Epithelial cell of prostate (primary cell): Measurements from ENCODE around the gene HMGN4.
"Not testable (repeated sequence)": the region's sequence is repeated elsewhere in the genome, so short reads cannot be mapped to it uniquely, and the experiment has no call there.

Experiments used
- DNase-seq: peaks from one replicate; pipeline ENCODE4 v3.0.0-alpha.2; 2011; ENCODE audit warnings: low read depth, low spot score
- H3K27ac ChIP-seq: fragments of 450-650 bp; 2 replicates; pipeline ENCODE4 v1.5.1; 2017; ENCODE audit warnings: mild to moderate bottlenecking

HMGN4 gene

GRCh38 chr6:26521600-26522391 is 16.4 kb upstream of the HMGN4 start:
- no peak for DNase-seq
- peak overlapping the region; percentile 82 for H3K27ac ChIP-seq

DNA sequence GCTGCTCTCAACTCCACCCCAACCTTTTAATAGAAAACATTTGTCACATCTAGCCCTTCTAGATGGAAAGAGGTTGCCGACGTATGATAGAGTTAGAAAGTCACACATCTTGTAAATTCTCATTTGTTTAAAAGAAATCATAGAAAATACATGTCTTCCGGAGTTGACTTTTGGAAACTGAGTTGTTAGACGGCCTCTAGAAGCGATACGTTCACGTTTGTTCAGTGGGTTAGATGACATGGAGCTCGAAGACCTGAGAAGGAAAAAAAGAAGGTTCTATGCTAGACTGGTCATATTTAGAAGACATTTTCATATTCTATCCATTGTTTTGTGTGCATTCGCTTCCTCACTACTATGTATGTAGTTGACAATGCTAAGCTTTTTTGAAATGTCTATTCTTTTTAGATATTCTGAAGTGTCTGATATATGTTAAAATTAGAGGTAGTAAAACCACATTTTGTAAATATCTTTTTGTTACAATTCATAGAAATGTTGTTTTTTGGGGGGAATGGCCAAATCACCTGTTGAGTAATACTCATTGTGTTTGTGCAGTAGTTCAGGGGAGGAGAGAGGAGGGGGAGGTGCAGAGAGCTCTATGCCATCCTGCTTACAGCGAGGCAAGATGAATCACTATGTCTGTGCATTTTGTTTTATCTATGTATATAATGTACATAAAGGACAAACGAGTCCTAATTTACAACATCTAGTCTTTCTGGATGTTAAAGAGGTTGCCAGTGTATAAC is 15.5 kb upstream of the HMGN4 start:
- H3K27ac ChIP-seq = peak overlapping the region; percentile 82
- DNase-seq = not testable (repeated sequence)

GRCh38 chr6:26524314-26524713 is 13.9 kb upstream of the HMGN4 start:
- not testable (repeated sequence) for DNase-seq, H3K27ac ChIP-seq

DNA sequence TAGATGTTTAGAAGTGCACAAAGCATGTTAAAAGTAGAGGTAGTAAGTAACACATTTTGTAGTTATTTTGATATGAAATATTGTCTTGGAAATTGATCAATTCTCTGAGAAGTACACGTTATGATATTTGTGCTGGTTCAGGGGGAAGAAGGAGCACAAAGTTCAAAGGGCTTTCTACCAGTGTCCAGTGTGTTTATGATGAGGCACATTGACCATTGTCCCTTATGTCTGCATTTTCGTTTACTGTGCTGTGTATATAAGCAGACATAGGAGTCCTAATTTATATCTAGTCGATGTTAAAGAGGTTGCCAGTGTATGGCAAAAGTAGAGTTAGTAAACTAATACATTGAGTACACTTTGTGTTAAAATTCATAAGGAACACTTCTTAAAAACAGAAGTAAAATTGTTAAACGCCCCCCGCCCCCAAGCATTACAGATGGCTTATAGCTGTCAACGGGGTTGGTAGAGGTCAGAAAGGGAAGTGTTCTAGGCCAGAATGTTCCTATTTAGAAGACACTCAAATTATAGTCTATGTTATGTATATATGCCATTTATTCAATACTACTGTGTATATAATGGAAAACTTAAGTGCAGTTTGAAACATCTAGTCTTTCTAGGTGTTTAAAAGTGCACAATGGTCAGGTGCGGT is 13.3 kb upstream of the HMGN4 start:
- DNase-seq = no peak
- no peak overlapping the region for H3K27ac ChIP-seq

GRCh38 chr6:26525838-26526237 is 12.3 kb upstream of the HMGN4 start:
- no peak for DNase-seq

GRCh38 chr6:26526928-26527327 is 11.2 kb upstream of the HMGN4 start:
- DNase-seq = no peak

More at GRCh38 chr6:26525838-26526237, 12.3 kb upstream of the HMGN4 start:
- H3K27ac ChIP-seq = no peak overlapping the region

GRCh38 chr6:26530203-26530602 is 8.0 kb upstream of the HMGN4 start:
- no peak for DNase-seq
- no peak overlapping the region for H3K27ac ChIP-seq

More at GRCh38 chr6:26526928-26527327, 11.2 kb upstream of the HMGN4 start:
- H3K27ac ChIP-seq = no peak overlapping the region

DNA sequence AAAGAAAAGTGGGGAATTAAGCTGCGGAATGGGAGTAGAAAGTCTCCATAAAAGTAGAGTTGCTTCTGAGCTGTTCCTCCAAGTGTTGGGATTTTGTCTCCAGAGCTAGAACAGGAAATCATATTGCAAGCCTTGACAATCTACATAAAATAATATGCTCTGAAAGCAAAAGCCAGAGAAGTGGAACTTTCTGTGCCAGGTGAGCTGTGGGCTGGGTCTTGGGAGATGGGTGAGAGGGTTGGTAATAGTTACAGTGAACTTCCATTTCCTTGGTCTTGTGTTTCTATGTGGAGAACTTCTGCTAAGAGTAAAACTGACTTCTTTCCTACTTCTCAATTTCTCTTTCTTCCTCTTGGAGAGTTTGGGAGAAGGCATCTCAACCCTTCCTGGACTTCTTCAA is 6.3 kb upstream of the HMGN4 start:
- DNase-seq = no peak
- no peak overlapping the region for H3K27ac ChIP-seq

DNA sequence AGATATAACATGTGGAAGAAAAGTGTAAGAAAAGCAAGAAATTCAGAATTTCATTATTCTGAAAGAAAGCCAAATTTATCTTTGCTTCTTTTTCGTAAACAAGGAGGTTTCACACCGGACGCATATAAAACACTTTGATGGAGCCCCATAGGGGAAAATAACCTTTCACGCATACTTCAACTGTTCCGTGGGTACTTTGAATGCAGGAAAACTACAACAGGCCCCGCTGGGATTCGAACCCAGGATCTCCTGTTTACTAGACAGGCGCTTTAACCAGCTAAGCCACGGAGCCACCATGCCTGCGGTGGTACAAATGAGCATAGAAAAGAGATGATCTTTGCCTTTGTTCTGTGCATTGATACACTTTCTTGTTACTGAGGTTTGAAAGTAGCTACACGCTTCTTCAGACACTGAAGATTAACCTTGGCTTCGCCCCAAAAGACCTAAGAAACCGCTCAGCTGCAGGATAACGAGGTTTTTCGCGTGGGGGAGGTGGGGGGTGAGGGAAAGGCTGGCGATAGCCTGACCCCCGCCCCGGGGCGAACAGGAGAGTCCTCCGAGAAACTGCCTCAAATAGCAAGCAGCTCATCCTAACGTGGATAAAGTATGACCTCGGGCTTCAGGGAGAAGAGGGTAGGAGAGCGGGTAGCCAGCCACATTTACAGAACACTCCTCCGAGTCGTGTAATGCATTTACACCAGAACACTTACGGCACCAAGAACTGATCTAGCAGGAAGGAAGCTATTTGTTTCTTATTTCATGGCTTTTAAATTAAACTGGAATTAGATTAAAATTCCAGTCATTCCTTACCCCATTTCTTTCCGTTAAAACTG is 5.3 kb upstream of the HMGN4 start:
- peak; percentile 45 for DNase-seq

DNA sequence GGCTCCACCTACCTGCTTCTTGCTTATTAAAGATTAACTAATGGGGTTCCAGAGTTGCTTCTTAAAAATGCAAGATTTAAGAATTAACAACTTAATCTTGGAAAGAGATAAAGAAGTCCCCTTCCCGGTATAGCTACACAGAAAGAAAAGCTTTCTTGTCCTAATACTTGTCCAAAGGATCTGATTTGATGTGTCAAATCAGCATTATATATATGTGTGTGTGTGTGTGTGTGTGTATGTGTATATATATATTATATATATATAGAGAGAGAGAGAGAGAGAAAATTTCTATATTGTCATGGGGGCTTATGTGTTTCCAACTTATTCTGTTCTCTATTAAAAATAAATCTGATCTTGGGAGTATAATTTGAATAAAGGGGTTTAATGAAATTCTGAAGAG is 4.6 kb upstream of the HMGN4 start:
- H3K27ac ChIP-seq = no peak overlapping the region
- no peak for DNase-seq

More for the DNA sequence above, 5.3 kb upstream of the HMGN4 start:
- H3K27ac ChIP-seq = no peak overlapping the region

GRCh38 chr6:26534681-26535465 is 3.3 kb upstream of the HMGN4 start:
- no peak overlapping the region for H3K27ac ChIP-seq
- DNase-seq = no peak

GRCh38 chr6:26536571-26537159 is 1.5 kb upstream of the HMGN4 start:
- DNase-seq = no peak

GRCh38 chr6:26537160-26537845 is 863 bp upstream of the HMGN4 start:
- peak overlapping the region; percentile 95 for H3K27ac ChIP-seq
- peak; percentile 87 for DNase-seq

More at GRCh38 chr6:26536571-26537159, 1.5 kb upstream of the HMGN4 start:
- peak overlapping the region; percentile 95 for H3K27ac ChIP-seq

DNA sequence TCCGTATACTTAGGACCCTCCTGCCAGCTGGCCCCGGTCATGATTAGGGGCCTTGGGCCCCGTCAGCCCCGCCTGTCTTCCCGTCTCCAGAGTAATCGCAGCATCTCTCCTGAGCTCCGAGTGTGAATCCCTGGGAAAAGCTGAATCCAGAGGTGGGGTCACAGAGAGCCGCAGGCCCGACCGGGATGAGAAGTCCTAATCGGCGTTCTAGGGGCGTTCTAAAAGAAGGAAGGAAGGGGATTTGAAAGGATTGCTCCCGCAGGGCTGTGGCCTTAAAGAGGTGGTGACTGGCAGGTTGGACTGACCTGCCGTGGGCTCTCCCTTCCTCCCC is 371 bp downstream of the HMGN4 start:
- H3K27ac ChIP-seq = peak overlapping the region; percentile 95
- DNase-seq = no peak

DNA sequence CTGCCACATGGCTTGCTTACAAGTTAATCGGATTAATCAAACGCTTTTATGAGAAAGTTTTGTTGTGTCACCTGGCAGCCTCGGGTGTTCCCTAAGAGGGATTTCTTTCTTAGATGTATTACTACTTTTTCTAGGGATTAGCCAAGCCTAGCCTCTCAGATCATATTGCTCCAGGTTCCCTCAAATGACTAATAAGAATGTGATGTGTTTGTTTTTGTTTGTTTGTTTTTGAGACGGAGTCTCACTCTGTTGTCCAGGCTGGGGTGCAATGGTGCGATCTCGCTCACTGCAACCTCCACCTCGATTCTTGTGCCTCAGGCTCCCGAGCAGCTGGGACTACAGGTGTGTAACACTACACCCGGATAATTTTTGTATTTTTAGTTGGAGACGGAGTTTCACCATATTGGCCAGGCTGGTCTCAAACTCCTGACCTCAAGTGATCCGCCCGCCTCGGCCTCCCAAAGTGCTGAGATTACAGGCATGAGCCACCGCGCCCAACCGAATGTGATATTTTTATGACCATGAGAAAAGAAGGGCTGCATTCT is 977 bp downstream of the HMGN4 start:
- peak overlapping the region; percentile 95 for H3K27ac ChIP-seq
- DNase-seq = no peak

- H3K27ac ChIP-seq = no peak overlapping the region
- DNase-seq = no peak
These were observed 3.4 kb downstream of the HMGN4 start for GRCh38 chr6:26541579-26541978.

DNA sequence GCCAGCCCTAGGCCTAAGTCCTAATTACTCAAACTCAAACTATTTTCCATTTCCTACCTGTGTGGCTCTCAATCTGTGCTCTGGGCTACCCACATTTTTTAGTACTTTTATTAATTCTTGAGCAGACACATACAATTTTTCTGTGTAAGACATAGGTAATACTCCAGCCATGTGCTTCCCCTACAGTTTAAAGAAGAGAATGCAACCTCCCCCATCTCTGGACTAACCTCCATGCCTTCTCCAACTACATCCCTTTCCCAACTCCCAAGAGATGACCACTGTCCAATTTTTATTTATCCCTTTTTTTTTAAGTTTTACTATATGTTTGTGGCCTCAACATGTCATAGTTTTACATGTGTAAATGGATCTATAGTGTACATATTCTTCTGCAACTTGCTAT is 5.8 kb downstream of the HMGN4 start:
- DNase-seq = no peak

DNA sequence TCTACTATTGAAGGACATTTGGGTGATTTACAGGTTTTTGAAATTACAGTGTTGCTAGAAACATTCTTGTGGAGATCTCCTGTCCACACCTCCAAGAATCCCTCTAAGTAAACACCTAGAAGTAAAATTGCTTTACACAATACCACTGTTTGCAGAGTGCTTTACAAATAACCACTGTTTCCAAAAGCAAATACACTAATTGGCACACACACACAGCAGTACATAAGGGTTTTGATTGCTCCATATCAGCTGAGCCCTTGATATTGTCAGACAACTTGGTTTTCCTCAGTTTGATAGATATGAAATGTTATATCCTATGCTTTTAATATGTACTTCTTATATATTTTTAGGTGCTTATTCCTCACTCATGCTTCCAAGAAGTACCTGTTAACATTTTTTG is 6.3 kb downstream of the HMGN4 start:
- no peak for DNase-seq

More for the DNA sequence above, 5.8 kb downstream of the HMGN4 start:
- no peak overlapping the region for H3K27ac ChIP-seq

More for the DNA sequence above, 6.3 kb downstream of the HMGN4 start:
- no peak overlapping the region for H3K27ac ChIP-seq
